HEK293T (cell line): ENCODE data around the gene RALGAPB.

Source experiments
- CTCF ChIA-PET: fragments of 350-600 bp; formaldehyde crosslinking; extraction: SDS; loops from one replicate; lab custom pipeline; 2021; ENCODE audit warnings: antibody characterized with exemption, inconsistent platforms; lab: Yijun Ruan, JAX
- POLR2A ChIA-PET: fragments of 350-600 bp; formaldehyde crosslinking; extraction: SDS; loops from one replicate; lab custom pipeline; 2020; ENCODE audit warnings: antibody characterized with exemption, inconsistent platforms; lab: Yijun Ruan, JAX
- DNase-seq: peaks from one replicate; pipeline ENCODE4 v3.0.0; 2012; ENCODE audit warnings: mixed read lengths; ENCODE audit errors: extremely low spot score
- ARNT ChIP-seq: fragments of 450-650 bp; IDR thresholded peaks from 2 replicates; pipeline ENCODE4 v1.6.1; 2017; ENCODE audit warnings: mild to moderate bottlenecking
- BHLHE40 ChIP-seq: fragments of 450-650 bp; IDR thresholded peaks from 2 replicates; pipeline ENCODE4 v1.6.1; 2016; ENCODE audit warnings: mild to moderate bottlenecking, moderate library complexity, borderline replicate concordance
- CTBP1 ChIP-seq: fragments of 450-650 bp; IDR thresholded peaks from 2 replicates; pipeline ENCODE4 v1.6.1; 2016; ENCODE audit warnings: borderline replicate concordance
- ELF4 ChIP-seq: fragments of 450-650 bp; IDR thresholded peaks from 2 replicates; pipeline ENCODE4 v1.6.1; 2017; ENCODE audit warnings: antibody characterized with exemption
- FOXA1 ChIP-seq: fragments of 450-650 bp; IDR thresholded peaks from 2 replicates; pipeline ENCODE4 v1.6.1; 2016; ENCODE audit warnings: mild to moderate bottlenecking
- FOXK2 ChIP-seq: fragments of 450-650 bp; IDR thresholded peaks from 2 replicates; pipeline ENCODE4 v1.6.1; 2016; ENCODE audit warnings: mild to moderate bottlenecking
- FOXM1 ChIP-seq: fragments of 450-650 bp; IDR thresholded peaks from 2 replicates; pipeline ENCODE4 v1.6.1; 2017; ENCODE audit warnings: mild to moderate bottlenecking, borderline replicate concordance
- HDGF ChIP-seq: fragments of 450-650 bp; IDR thresholded peaks from 2 replicates; pipeline ENCODE4 v1.6.1; 2017; ENCODE audit warnings: antibody characterized with exemption, borderline replicate concordance
- L3MBTL2 ChIP-seq: fragments of 450-650 bp; conservative IDR thresholded peaks from 2 replicates; pipeline ENCODE4 v1.6.1; 2016; ENCODE audit warnings: mild to moderate bottlenecking
- LEF1 ChIP-seq: fragments of 450-650 bp; IDR thresholded peaks from 2 replicates; pipeline ENCODE4 v1.6.1; 2017; ENCODE audit warnings: mild to moderate bottlenecking, borderline replicate concordance
- NFRKB ChIP-seq: fragments of 450-650 bp; IDR thresholded peaks from 2 replicates; pipeline ENCODE4 v1.6.1; 2016; ENCODE audit warnings: mild to moderate bottlenecking, moderate library complexity
- SP1 ChIP-seq: fragments of 450-650 bp; IDR thresholded peaks from 2 replicates; pipeline ENCODE4 v1.6.1; 2017
- SUZ12 ChIP-seq: fragments of 450-650 bp; IDR thresholded peaks from 2 replicates; pipeline ENCODE4 v1.6.1; 2016; ENCODE audit warnings: mild to moderate bottlenecking
- TARDBP ChIP-seq: fragments of 450-650 bp; IDR thresholded peaks from 2 replicates; pipeline ENCODE4 v1.6.1; 2016
- ZNF384 ChIP-seq: fragments of 450-650 bp; IDR thresholded peaks from 2 replicates; pipeline ENCODE4 v1.6.1; 2016
- TF ChIP-seq, protein P1 (sequence below): fragments of 450-650 bp; IDR thresholded peaks from 2 replicates; pipeline ENCODE4 v1.6.1; 2016

Gene RALGAPB

DNA sequence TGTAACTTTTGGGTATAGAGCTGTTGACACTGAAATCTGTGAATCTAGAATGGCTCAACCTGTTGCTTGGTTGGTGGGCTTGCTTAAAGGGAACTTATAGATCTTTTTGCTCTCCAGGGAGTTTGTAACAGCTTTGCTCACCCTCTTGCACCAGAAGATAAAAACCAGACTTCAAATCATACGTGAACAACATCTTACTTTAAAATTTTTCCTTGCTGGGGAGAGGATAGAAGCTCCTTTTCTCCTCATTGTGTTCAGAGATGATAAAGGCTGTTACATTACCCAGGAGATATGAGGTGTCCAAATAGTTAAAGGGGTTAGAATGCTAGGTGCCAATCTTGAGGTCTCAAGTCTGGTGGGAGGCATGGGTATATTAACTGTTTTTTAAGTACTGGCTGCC, 46.8 kb downstream of the RALGAPB start:
- POLR2A ChIA-PET: interaction anchor here (1.3 kb wide), 1 partner anchor 47 kb away, joined by 4 read pairs; the partner anchor contains the start of gene RALGAPB
- CTCF ChIA-PET: interaction anchor here (0.9 kb wide), 1 partner anchor 31 kb away, joined by 3 read pairs; no protein-coding TSS in a partner anchor
- TF ChIP-seq ARNT (no peak), NFRKB (no peak), FOXK2 (no peak), ZNF384 (no peak), L3MBTL2 (no peak), TARDBP (no peak), BHLHE40 (no peak), ELF4 (no peak), SP1 (no peak), LEF1 (no peak), FOXA1 (no peak), SUZ12 (no peak), FOXM1 (no peak), HDGF (no peak), CTBP1 (no peak)
- TF ChIP-seq, protein P1, sequence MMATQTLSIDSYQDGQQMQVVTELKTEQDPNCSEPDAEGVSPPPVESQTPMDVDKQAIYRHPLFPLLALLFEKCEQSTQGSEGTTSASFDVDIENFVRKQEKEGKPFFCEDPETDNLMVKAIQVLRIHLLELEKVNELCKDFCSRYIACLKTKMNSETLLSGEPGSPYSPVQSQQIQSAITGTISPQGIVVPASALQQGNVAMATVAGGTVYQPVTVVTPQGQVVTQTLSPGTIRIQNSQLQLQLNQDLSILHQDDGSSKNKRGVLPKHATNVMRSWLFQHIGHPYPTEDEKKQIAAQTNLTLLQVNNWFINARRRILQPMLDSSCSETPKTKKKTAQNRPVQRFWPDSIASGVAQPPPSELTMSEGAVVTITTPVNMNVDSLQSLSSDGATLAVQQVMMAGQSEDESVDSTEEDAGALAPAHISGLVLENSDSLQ: no peak
- DNase-seq: no peak

DNA sequence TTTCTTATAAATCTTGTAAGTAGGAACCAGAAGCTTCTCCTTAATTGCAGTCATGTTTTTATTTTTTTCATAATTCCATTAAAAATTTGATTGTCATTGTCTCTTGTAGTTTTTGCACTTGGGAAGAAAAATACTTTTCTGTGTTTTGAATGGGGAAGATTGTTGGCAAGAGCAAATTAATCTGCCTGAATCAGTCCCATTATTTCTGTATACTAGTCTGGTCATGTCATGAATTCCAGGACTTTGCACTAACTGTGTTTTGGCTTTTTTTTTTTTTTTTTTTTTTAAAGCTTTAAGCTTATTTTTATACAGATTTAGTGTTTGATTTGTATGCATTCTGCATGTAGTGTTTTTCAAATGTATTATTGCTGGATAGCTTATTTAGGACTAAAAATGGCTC, 47.6 kb downstream of the RALGAPB start:
- ChIA-PET CTCF (interaction anchor here (0.7 to 0.9 kb wide), 2 partner anchors 31 to 450 kb away, joined by 3 read pairs; no protein-coding TSS in a partner anchor), POLR2A (interaction anchor here (1.3 kb wide), 1 partner anchor 48 kb away, joined by 4 read pairs; the partner anchor contains the start of gene RALGAPB)
- no peak for DNase-seq
- TF ChIP-seq FOXM1 (no peak), ZNF384 (no peak), FOXA1 (no peak), ELF4 (no peak), BHLHE40 (no peak), CTBP1 (no peak), LEF1 (no peak), L3MBTL2 (no peak), ARNT (no peak), NFRKB (no peak)
- TF ChIP-seq, protein P1: no peak

DNA sequence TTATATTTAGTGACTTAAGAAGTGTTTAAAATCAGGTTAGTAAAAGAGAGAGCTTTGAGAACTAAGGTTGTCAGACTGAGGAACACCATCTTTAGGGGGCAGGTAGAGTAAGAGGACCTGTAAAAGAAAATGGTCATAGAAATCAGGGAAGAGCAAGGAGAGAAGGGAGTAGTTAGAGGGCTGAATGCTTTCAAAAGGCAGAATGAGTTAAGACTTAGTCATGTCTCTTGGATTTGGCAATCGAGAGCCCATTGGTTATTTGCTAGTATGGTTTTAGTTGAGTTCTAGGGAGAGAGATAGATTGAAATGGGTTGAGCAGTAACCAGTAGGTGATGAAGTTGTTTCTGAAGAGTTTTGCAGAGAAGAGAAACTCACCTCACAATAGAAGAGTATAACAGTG, 51.1 kb downstream of the RALGAPB start:
- TF ChIP-seq TARDBP: no peak
- TF ChIP-seq LEF1: no peak
- TF ChIP-seq L3MBTL2: no peak
- TF ChIP-seq, protein P1: no peak
- no peak for TF ChIP-seq ELF4
- no peak for TF ChIP-seq BHLHE40
- no peak for TF ChIP-seq FOXK2
- TF ChIP-seq SP1: no peak
- no peak for TF ChIP-seq FOXM1
- TF ChIP-seq FOXA1: no peak
- no peak for TF ChIP-seq CTBP1
- no peak for TF ChIP-seq ARNT
- TF ChIP-seq ZNF384: no peak
- TF ChIP-seq SUZ12: no peak
- no peak for TF ChIP-seq NFRKB
- CTCF ChIA-PET: no interaction called here
- DNase-seq: no peak
- POLR2A ChIA-PET: no interaction called here

DNA sequence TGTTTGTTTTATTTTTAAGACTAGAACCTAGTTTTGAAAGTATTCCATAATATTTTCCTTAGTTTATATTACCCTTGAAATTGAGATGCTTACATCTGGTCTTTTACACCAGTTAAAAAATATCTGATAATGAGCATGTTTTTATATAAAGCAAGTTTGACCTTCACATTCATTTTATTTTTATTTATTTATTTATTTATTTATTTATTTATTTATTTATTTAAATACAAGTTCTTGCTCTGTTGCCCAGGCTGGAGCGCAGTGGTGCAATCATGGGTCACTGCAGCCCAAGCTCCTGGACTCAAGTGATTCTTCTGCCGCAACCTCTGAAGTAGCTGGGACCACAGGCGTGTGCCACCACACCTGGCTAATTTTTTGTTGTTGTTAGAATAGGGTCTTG, 55.5 kb downstream of the RALGAPB start:
- POLR2A ChIA-PET: no interaction called here
- no peak for DNase-seq
- TF ChIP-seq TARDBP (no peak), FOXA1 (no peak), ARNT (no peak)
- CTCF ChIA-PET: no interaction called here

DNA sequence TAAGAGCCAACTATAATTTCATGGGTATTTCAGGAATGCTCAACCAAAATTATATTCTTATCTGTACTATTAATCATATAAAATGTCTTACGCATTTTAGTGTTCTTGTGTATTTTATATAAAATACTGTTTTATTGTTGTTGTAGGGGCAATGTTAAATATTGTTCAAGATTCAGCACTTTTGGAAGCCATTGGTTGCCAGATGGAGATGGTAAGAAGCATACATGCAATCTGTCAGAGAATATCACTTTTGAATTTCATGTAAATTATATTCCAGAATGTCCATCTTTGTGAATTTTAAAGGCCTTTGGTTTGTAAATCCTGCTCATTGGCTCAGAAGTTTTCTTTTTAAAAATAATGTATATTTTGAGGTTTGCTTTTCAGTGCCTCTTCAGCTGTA, 58.4 kb downstream of the RALGAPB start:
- POLR2A ChIA-PET: no interaction called here
- CTCF ChIA-PET: no interaction called here
- DNase-seq: no peak
- TF ChIP-seq SUZ12 (no peak), FOXK2 (no peak), FOXA1 (no peak), CTBP1 (no peak), HDGF (no peak), ELF4 (no peak), L3MBTL2 (no peak), ARNT (no peak), SP1 (no peak), LEF1 (no peak), BHLHE40 (no peak), NFRKB (no peak), FOXM1 (no peak)
- TF ChIP-seq, protein P1: no peak

DNA sequence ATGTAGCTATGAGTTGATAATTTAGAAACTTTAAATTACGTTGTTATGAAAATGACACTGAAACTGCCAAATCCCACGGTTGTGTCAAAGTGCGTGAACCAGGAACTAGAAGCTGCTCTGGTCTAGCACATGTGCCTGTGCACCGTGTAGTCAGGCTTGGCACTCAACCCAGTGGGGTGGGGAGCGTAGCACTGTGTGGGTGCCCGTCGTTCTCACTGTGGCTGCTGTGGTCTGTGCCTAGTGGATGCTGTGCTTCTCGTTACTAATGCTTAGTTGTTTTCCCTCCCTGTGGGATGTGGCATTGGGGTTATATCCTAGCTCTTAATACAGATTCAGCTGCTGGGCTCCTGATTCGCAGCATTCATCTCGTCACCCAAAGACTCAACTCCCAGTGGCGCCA, 62.1 kb downstream of the RALGAPB start:
- no peak for DNase-seq
- TF ChIP-seq ARNT (no peak), SP1 (no peak), ELF4 (no peak), NFRKB (no peak), FOXM1 (no peak), FOXA1 (no peak), SUZ12 (no peak), TARDBP (no peak), CTBP1 (no peak), BHLHE40 (no peak)
- CTCF ChIA-PET: no interaction called here
- POLR2A ChIA-PET: interaction anchor here (0.8 to 1.1 kb wide), 2 partner anchors 62 to 99 kb away, joined by 3 to 4 read pairs; partner anchors contain the start of genes RALGAPB and SNHG17
